Measurements from ENCODE around the gene KIF1A. TPM values are rescaled to one million over a fixed set of nuclear protein-coding genes. Genes with fewer than 3 reads are reported as not detected.
A peak's percentile ranks its signal among the peaks of the same experiment; 100 is the strongest.

KIF1A gene
- total RNA-seq, result 90.9 and 91.3 TPM in 2 replicates
- long read RNA-seq, partial matches to known transcripts, result 8 of 10 reads
- long read RNA-seq, other reads (novel, unspliced or antisense), result 2 of 10 reads

- Mint-ChIP-seq H3K9me3 (no peaks in the 10 kb centered on the region), H3K4me1 (peaks cover 16% of the 10 kb centered on the region), H3K4me3 (peak within 1 kb of the TSS; percentile 82), H3K27me3 (ENCODE audit: low read depth) (peaks cover 49% of the 10 kb centered on the region), H3K27ac (ENCODE audit: unreplicated experiment) (no peak within 1 kb of the TSS), H3K36me3 (ENCODE audit: low read depth) (no peaks in the 10 kb centered on the region)
- TF ChIP-seq CTCF (conservative IDR thresholded peaks at IDR 0.05), result no peak
- DNase-seq (ENCODE audit: low read depth, low spot score), result peak; percentile 64
These were observed at the start of gene KIF1A for GRCh38 chr2:240819858-240820606. TSS of gene KIF1A (minus strand) at chr2:240820219. CDS start at chr2:240797752, 22,467 bp downstream.

- Mint-ChIP-seq H3K36me3 (ENCODE audit: low read depth) (no peaks in the 10 kb centered on the region), H3K27ac (ENCODE audit: unreplicated experiment) (no peak overlapping the region), H3K4me3 (no peak overlapping the region), H3K9me3 (no peaks in the 10 kb centered on the region), H3K27me3 (ENCODE audit: low read depth) (peaks cover 3% of the 10 kb centered on the region), H3K4me1 (no peaks in the 10 kb centered on the region)
- no peak for DNase-seq (ENCODE audit: low read depth, low spot score)
- TF ChIP-seq CTCF (conservative IDR thresholded peaks at IDR 0.05), result no peak
These were observed 49.3 kb upstream of the KIF1A start for GRCh38 chr2:240869109-240869955.

- Mint-ChIP-seq H3K27ac (ENCODE audit: unreplicated experiment) (no peak within 1 kb of the TSS), H3K4me3 (no peak within 1 kb of the TSS), H3K36me3 (ENCODE audit: low read depth) (no peaks in the 10 kb centered on the region), H3K4me1 (no peaks in the 10 kb centered on the region), H3K27me3 (ENCODE audit: low read depth) (peaks cover 10% of the 10 kb centered on the region), H3K9me3 (no peaks in the 10 kb centered on the region)
- DNase-seq (ENCODE audit: low read depth, low spot score), result no peak
- no peak for TF ChIP-seq CTCF (conservative IDR thresholded peaks at IDR 0.05)
These were observed 48.5 kb upstream of the KIF1A start, which contains the start of gene AGXT for GRCh38 chr2:240868286-240869108. TSS of gene AGXT (plus strand) at chr2:240868824. CDS start at chr2:240868866, 42 bp downstream.

- H3K4me1 Mint-ChIP-seq, result no peaks in the 10 kb centered on the region
- H3K4me3 Mint-ChIP-seq, result no peak overlapping the region
- H3K27ac Mint-ChIP-seq (ENCODE audit: unreplicated experiment), result no peak overlapping the region
- H3K9me3 Mint-ChIP-seq, result no peaks in the 10 kb centered on the region
- TF ChIP-seq CTCF (conservative IDR thresholded peaks at IDR 0.05), result no peak
- H3K27me3 Mint-ChIP-seq (ENCODE audit: low read depth), result peaks cover 17% of the 10 kb centered on the region
- H3K36me3 Mint-ChIP-seq (ENCODE audit: low read depth), result no peaks in the 10 kb centered on the region
- DNase-seq (ENCODE audit: low read depth, low spot score), result no peak
These were observed 45.4 kb upstream of the KIF1A start for GRCh38 chr2:240865391-240865790.

GRCh38 chr2:240864475-240864874 lies 44.5 kb upstream of the KIF1A start:
- Mint-ChIP-seq H3K4me1 (no peaks in the 10 kb centered on the region), H3K27me3 (ENCODE audit: low read depth) (peaks cover 17% of the 10 kb centered on the region), H3K4me3 (no peak overlapping the region), H3K9me3 (no peaks in the 10 kb centered on the region), H3K36me3 (ENCODE audit: low read depth) (no peaks in the 10 kb centered on the region), H3K27ac (ENCODE audit: unreplicated experiment) (no peak overlapping the region)
- no peak for DNase-seq (ENCODE audit: low read depth, low spot score)
- TF ChIP-seq CTCF (conservative IDR thresholded peaks at IDR 0.05), result no peak

Measured in neural crest cell (in vitro differentiated cells).